GM19438 (cell line): Measurements from ENCODE around the gene CBX5.
"Not testable (repeated sequence)": the region's sequence is repeated elsewhere in the genome, so short reads cannot be mapped to it uniquely, and the experiment has no call there.

Experiments used
- ATAC-seq: cut with Tn5 transposase; IDR thresholded peaks from one replicate; pipeline ENCODE4 v1.9.1; 2021; ENCODE audit warnings: low read depth; ENCODE audit not compliant: unreplicated experiment

The CBX5 gene

DNA sequence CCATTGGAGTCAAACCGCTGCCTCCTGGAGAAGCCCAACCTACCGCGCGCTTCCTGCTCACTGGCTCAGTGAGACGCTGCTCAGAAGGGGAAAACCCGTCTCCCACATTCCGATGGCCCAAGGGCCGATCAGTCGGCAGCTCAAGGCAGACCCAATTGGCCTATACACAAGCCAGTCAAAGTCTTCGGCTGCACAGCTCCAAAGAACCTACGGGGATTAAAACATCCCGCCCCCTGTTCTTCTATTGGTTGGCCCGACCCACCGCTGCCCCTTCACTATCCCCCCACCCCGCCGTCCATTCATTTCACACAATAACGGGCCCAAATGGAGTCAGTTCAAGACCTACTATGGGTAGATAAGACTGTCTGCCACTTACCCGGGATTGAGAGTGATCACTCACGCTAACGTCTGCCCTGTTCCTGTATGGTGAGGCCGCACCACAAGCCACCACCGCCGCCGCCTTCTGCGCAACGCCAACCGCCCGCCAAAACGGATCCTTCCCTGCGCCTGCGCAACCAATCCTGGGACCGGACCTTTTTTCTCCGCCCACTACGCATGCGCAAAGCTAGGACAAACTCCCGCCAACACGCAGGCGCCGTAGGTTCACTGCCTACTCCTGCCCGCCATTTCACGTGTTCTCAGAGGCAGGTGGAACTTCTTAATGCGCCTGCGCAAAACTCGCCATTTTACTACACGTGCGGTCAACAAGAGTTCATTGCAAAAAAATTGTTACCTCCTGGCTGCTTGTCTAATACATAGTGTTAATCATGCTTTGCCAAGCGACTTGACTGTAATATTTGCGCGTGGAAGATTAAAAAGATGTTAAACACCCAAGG is at the start of gene CBX5:
TSS of gene CBX5 (minus strand) at position 491 of the 836 bp plus-strand sequence. CDS start 22,472 bp downstream, outside the sequence.
- ATAC-seq, result peak; percentile 65

DNA sequence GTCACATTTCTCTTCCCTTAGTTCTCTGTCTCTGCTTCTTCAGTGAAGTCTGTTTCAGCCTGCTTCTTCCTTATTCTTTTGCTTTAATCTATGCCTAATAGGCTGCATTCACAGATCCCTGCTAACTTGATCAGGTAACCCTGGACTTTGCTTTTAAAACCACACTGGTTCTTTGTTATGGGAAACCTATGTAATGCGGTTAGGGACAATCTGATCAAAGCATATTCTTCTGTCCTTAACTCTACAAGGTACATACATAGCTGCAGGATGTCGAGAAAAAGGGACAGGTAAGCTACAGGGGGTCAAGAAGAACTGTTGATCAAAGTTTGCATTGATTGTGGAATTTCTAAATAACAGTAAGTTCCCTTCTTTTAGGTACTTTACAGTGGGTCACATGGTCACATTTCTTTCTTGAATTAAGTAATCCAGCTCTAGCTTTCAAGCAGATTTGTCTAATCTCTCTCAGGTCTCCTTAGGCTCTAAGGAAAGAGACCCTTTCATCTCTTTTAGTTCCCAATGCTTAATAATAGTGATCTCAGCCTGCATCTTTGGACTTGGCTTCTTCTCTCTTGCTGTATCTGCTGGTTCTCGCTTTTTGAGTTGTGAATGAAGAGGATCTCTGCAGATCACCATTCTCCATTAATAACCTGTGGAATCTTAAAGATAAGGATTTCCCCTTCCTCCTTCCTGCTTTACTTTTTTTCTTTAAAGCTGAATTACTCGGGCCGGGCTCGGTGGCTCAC is 48.8 kb upstream of the CBX5 start:
- ATAC-seq, result no peak

- not testable (repeated sequence) for ATAC-seq
Measured at GRCh38 chr12:54325442-54326109, 45.7 kb upstream of the CBX5 start.

DNA sequence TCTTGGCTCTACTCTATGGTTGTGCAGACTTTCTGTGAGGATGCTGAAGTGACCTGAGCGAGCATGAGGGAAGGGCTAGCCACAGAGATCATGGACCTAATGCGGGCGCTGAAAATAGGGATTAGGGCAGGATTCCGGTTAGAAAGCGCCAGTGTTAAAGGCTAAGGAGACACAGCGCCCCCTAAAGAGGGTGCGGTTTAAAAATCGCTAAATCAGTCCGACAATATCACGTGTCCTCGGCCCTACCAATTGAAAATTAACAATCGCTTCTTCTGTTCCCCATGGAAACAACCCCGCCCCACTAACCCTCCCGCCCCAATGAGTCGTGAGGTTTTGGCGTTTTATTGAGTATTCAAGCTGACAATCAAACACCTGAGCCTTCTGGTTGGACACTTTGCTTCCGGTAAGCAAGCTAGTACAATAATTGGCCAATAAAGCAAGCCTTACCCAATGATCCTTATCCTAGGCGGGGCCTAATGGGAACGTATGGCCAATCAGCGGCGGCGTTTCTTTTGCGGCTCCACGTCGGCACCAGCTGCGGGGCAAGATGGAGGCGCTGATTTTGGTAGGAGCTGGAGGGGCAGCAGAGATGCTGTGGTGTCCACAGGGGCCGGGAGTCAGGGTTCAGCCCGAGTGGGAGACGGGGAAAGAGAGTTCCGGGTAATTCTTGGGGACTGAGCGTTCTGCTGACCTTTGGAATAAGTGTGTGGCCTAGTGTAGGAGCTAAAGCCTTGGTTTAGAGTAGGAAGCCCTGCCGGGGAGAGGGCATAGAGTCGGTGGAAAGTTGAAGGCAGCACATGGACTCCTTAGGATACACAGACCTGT is 44.9 kb upstream of the CBX5 start, which contains the start of gene COPZ1:
TSS of gene COPZ1 (plus strand) at position 515 of the 825 bp plus-strand sequence. CDS start at position 548, 33 bp downstream.
- ATAC-seq, result peak; percentile 99

GRCh38 chr12:54321363-54321762 is 41.4 kb upstream of the CBX5 start:
- ATAC-seq, result no peak

GRCh38 chr12:54312309-54312708 is 32.4 kb upstream of the CBX5 start:
- ATAC-seq, result not testable (repeated sequence)

DNA sequence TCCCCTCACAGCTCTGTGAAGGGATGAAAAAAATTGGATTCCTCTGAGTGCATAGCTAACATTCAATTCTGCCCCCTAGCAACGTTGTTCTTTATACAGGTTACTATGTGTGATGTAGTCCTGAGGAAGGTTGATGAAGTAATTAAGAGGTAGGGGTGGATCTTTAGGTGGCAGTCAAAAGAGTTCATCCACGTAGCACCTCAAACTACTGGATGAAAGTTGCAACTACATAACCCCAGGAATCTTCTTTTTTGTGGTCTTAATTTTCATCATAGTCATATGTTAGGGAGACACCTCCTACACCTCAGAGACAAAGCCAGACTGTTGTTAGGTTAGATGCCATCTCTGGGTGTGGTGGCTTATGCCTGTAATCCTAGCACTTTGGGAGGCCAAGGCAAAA is 31.1 kb upstream of the CBX5 start:
- ATAC-seq, result no peak

DNA sequence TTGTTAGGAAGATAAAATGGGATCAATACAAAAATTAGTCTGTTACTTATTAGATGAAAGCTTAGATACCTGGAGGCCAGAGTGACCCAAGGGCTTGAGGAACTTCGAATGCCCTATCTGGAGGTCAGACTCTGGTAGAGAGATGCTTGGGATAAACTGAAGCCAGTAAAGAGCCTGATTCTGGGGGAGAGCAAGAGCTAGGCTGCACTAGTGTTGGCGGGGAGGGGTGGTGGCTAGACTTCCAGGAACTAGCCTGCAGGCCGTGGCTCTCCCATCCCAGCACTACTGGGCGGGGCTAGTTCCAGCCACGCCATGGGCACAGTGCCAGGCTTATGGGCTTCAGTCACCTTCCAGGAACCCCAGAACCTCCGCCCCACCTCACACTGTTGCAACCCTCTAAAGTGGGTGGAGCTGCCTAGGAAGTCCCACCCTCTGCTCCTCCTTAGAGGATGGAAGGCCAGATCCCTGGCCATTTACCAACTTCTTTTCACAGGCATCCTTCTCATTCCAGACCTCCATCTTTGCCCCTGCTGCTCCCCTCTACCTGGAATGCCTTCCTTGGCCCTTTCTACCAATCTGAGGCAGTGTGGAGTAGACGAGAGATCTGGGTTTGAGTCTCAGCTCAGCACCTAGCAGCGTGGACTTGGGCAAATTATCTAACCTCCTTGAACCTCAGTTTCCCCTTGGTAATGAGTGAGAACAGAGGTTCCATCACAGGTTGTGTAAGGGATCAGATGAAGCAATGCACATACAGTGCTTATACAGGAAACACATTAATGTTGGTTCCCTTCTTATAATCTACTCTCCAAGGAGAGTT is 27.2 kb upstream of the CBX5 start:
- no peak for ATAC-seq

DNA sequence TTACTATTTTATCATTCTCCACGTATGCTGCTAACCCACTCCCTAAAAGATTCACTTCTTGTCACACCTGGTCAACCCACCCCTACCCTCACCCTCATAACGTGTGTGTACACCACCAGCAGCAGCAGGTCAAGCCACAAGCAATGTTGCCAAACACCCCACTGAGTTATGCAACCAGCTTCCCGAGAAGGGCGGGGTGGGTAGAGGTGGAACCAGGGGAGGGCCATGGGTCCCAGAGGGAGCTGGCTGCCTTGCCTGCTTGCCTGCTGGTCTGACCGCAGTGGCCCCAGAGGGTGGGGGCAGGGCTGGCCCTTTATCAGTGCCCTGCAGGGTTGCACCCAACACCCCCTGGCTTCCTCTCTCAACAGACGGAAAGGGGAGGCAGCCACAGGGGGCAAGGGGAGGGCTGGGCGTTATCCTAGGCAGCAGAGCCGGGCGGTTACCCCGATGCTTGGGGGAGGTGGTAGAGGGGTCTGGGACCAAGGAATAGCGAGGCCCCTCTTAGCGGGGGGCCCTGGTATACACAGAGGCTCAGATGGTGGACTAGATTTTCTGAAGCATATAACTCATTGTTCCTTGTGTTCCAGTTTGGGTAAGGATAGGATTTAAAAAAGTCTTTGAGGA is 24.4 kb upstream of the CBX5 start:
- ATAC-seq, result no peak

GRCh38 chr12:54303640-54304039 is 23.7 kb upstream of the CBX5 start:
- no peak for ATAC-seq

DNA sequence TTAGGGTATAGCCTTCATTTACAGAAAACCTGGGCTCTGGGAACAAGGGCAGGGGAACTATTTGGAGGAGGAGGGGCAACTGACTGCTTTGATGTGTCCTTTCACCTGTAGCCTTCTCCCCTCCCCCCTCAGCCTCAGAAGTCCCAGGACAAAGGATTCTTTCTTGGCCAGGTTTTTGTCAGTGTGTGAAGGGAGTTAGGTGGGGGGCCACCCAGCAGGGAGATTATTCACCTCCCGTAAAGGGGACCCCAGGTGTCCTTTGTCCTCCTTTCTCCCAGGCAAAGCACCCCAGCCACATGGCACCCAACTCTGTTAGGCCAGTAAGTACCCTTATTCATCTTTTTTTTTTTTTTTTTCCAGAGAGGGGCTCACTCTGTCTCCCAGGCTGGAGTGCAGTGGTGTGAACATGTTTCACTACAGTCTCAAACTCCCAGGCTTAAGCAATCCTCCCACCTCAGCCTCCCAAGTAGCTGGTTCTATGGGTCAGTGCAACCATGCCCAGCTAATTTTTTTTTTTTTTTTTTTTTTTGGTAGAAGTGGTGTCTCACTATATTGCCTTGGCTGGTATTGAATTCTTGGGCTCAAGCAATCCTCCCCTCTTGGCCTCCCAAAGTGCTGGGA is 21.6 kb upstream of the CBX5 start:
- no peak for ATAC-seq

- ATAC-seq, result no peak
Measured at GRCh38 chr12:54300732-54301427, 21.0 kb upstream of the CBX5 start, which contains the start of gene NFE2. Gene NFE2 (minus strand): TSS chr12:54301015. CDS start chr12:54295248, 5,767 bp downstream.

DNA sequence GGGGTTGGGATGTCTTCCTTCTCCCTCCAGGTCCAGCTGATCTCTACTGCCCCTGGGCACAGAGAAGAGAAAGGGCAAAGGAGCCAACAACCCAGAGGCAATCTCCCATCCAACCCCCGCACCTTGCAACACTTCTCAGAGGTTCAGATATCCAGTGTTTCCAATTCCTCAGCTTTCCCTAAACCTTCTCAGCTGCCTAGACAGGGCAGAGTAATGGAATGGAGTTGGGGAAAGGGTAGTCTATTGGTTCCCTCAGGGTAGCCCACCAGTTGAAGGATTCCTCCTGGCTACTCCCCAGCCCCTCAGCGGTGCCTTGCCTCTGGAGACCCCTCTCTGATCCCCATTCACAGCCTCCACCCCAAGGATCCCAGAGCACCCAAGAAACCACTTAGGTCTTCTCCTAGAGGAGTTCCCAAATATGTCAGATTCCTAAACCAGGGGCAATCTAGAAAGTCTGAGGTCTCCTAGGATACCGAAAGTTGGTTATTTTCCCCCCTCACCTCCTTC is 20.4 kb upstream of the CBX5 start:
- no peak for ATAC-seq

DNA sequence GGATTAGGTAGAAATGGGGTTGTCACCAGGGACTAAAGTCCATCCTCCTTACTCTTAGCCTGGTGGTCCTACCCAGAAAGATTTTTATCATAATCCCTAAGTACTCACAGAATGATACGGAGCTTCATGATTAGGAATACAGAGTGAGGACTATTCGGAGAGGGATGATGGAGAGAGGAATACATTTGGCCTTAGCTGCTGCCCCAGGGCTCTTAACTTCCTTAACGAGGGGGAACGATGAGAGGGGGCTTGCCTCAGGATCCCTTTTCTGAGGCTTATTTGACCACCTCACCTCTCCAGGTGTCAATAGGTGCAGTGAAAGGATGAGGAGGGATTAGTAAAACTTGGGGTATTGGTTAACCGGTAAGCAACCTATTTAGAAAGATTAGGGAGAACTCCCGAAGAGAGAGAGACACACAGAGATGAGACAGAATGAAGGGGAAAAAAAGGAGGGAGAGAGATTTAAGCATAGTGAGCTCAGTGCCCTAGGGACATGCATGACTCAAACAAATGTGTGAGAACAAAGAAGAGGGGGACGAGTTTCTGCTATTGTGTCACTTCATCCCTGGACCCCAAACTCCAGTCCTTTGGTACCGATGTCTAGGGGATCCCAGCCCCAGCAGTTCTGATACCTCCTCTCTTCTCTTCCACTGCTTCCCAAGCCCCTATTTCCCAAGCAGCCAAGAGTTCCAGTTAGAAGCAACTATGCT is 19.7 kb upstream of the CBX5 start:
- no peak for ATAC-seq

DNA sequence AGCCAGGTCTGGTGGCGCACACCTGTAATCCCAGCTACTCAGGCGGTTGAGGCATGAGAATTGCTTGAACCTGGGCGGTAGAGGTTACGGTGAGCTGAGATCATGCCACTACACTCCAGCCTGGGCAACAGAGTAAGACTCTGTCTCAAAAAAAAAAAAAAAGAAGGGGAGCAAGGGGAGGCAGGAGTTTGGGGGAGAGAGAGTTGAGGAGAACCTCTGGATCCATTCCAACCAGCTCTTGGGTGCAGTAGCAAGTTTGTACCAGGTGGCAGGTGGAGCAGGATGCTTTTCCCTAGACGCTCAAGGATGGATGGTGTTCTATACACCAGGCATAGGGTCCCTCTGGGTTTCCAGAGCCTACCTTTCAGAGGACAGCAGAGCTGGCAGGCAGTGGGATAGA is 19.0 kb upstream of the CBX5 start:
- ATAC-seq, result no peak

- no peak for ATAC-seq
Measured at GRCh38 chr12:54296393-54297099, 16.6 kb upstream of the CBX5 start.
